HEK293 (cell line): ENCODE data around the gene RECK.

Experiments
- CTCF ChIA-PET: fragments of 350-600 bp; formaldehyde crosslinking; extraction: SDS; loops from one replicate; lab custom pipeline; 2021; ENCODE audit warnings: antibody characterized with exemption; lab: Yijun Ruan, JAX
- POLR2A ChIA-PET: fragments of 300-600 bp; formaldehyde crosslinking; extraction: SDS; loops from one replicate; lab custom pipeline; 2020; ENCODE audit warnings: antibody characterized with exemption, inconsistent platforms; lab: Yijun Ruan, JAX
- H3K27ac ChIP-seq: fragments of 200-500 bp; sonication (Bioruptor generic); 2 replicates; pipeline ENCODE4 v1.5.1; 2014; ENCODE audit warnings: low read depth, low read length, control low read depth, inconsistent platforms; ENCODE audit errors: extremely low read depth
- H3K36me3 ChIP-seq, 2 experiments: fragments of 200-500 bp in 1 of 2; sonication (Bioruptor generic) in 1 of 2; 1 replicate in 1 of 2; 2 replicates in 1 of 2; pipeline ENCODE4 v1.5.1; 2014 to 2017; ENCODE audit warnings: inconsistent platforms in 2 of 2, low read length in 2 of 2; ENCODE audit not compliant: control insufficient read depth in 2 of 2, insufficient read depth in 1 of 2
- H3K4me1 ChIP-seq: fragments of 200-500 bp; sonication (Bioruptor generic); 2 replicates; pipeline ENCODE4 v1.5.1; 2014; ENCODE audit warnings: mild to moderate bottlenecking, low read length, inconsistent platforms; ENCODE audit not compliant: control insufficient read depth, insufficient read depth
- H3K4me3 ChIP-seq: 2 replicates; pipeline ENCODE4 v1.5.1; 2011; ENCODE audit warnings: low read depth, mild to moderate bottlenecking, control low read depth, low read length, moderate library complexity
- H3K9me3 ChIP-seq: fragments of 200-500 bp; sonication (Bioruptor generic); 2 replicates; pipeline ENCODE4 v1.5.1; 2014; ENCODE audit warnings: low read depth, low read length, inconsistent platforms; ENCODE audit not compliant: control insufficient read depth, insufficient read depth
- ATF2 ChIP-seq: fragments of 450-650 bp; formaldehyde crosslinking; IDR thresholded peaks from 2 replicates; pipeline ENCODE4 v1.5.1; 2016; ENCODE audit warnings: missing biosample characterization, missing genetic modification characterization, low read depth
- FEZF1 ChIP-seq: fragments of 450-650 bp; formaldehyde crosslinking; IDR thresholded peaks from 2 replicates; pipeline ENCODE4 v1.5.1; 2016; ENCODE audit warnings: missing biosample characterization, missing genetic modification characterization
- GLIS1 ChIP-seq: fragments of 450-650 bp; formaldehyde crosslinking; IDR thresholded peaks from 2 replicates; pipeline ENCODE4 v1.5.1; 2016; ENCODE audit warnings: missing biosample characterization, missing genetic modification characterization
- HOXA7 ChIP-seq: sonication (generic); formaldehyde crosslinking; IDR thresholded peaks from 2 replicates; pipeline ENCODE4 v1.8.1; 2022; ENCODE audit warnings: missing genetic modification reagents, borderline replicate concordance
- KLF1 ChIP-seq: fragments of 450-650 bp; formaldehyde crosslinking; IDR thresholded peaks from 2 replicates; pipeline ENCODE4 v1.5.1; 2016; ENCODE audit warnings: missing biosample characterization, missing genetic modification characterization
- PRDM4 ChIP-seq: fragments of 450-650 bp; formaldehyde crosslinking; IDR thresholded peaks from 2 replicates; pipeline ENCODE4 v1.5.1; 2017; ENCODE audit warnings: missing biosample characterization, missing genetic modification characterization
- PRDM6 ChIP-seq: fragments of 450-650 bp; formaldehyde crosslinking; IDR thresholded peaks from 2 replicates; pipeline ENCODE4 v1.5.1; 2017; ENCODE audit warnings: missing biosample characterization, missing genetic modification characterization
- SETDB1 ChIP-seq: IDR thresholded peaks from one replicate; pipeline ENCODE4 v1.6.1; 2017; ENCODE audit warnings: mild to moderate bottlenecking, low read length, moderate library complexity, mixed read lengths; ENCODE audit not compliant: insufficient read length
- ZBTB1 ChIP-seq: fragments of 450-650 bp; formaldehyde crosslinking; IDR thresholded peaks from 2 replicates; pipeline ENCODE4 v1.5.1; 2016; ENCODE audit warnings: missing biosample characterization, missing genetic modification characterization
- ZBTB20 ChIP-seq: fragments of 450-650 bp; formaldehyde crosslinking; IDR thresholded peaks from 2 replicates; pipeline ENCODE4 v1.5.1; 2016; ENCODE audit warnings: missing biosample characterization, missing genetic modification characterization
- ZBTB48 ChIP-seq: fragments of 450-650 bp; formaldehyde crosslinking; IDR thresholded peaks from 2 replicates; pipeline ENCODE4 v1.5.1; 2016; ENCODE audit warnings: missing biosample characterization, missing genetic modification characterization
- ZEB2 ChIP-seq: fragments of 450-650 bp; formaldehyde crosslinking; IDR thresholded peaks from 2 replicates; pipeline ENCODE4 v1.5.1; 2016; ENCODE audit warnings: missing biosample characterization, missing genetic modification characterization
- ZNF26 ChIP-seq: fragments of 450-650 bp; formaldehyde crosslinking; IDR thresholded peaks from 2 replicates; pipeline ENCODE4 v1.5.1; 2016; ENCODE audit warnings: missing biosample characterization, missing genetic modification characterization
- ZNF354C ChIP-seq: fragments of 450-650 bp; formaldehyde crosslinking; IDR thresholded peaks from 2 replicates; pipeline ENCODE4 v1.5.1; 2016; ENCODE audit warnings: missing biosample characterization, missing genetic modification characterization, low read depth, borderline replicate concordance
- ZNF398 ChIP-seq: fragments of 450-650 bp; formaldehyde crosslinking; IDR thresholded peaks from 2 replicates; pipeline ENCODE4 v1.5.1; 2017; ENCODE audit warnings: missing biosample characterization, missing genetic modification characterization
- ZNF426 ChIP-seq: fragments of 450-650 bp; formaldehyde crosslinking; IDR thresholded peaks from 2 replicates; pipeline ENCODE4 v1.5.1; 2017; ENCODE audit warnings: missing biosample characterization, missing genetic modification characterization, mild to moderate bottlenecking, inconsistent platforms, moderate library complexity
- ZNF449 ChIP-seq: fragments of 450-650 bp; formaldehyde crosslinking; IDR thresholded peaks from 2 replicates; pipeline ENCODE4 v1.5.1; 2017; ENCODE audit warnings: missing biosample characterization, mild to moderate bottlenecking, missing genetic modification characterization, moderate library complexity
- ZNF473 ChIP-seq: fragments of 450-650 bp; formaldehyde crosslinking; IDR thresholded peaks from 2 replicates; pipeline ENCODE4 v1.5.1; 2017; ENCODE audit warnings: missing biosample characterization, missing genetic modification characterization
- ZNF529 ChIP-seq: fragments of 450-650 bp; formaldehyde crosslinking; IDR thresholded peaks from 2 replicates; pipeline ENCODE4 v1.5.1; 2017; ENCODE audit warnings: missing genetic modification characterization, missing biosample characterization; ENCODE audit not compliant: insufficient replicate concordance
- ZNF530 ChIP-seq: fragments of 450-650 bp; formaldehyde crosslinking; IDR thresholded peaks from 2 replicates; pipeline ENCODE4 v1.5.1; 2016; ENCODE audit warnings: low read depth, missing biosample characterization, missing genetic modification characterization
- ZNF670 ChIP-seq: fragments of 450-650 bp; formaldehyde crosslinking; IDR thresholded peaks from 2 replicates; pipeline ENCODE4 v1.5.1; 2016; ENCODE audit warnings: missing biosample characterization, missing genetic modification characterization, low read depth
- ZNF747 ChIP-seq: fragments of 450-650 bp; formaldehyde crosslinking; IDR thresholded peaks from 2 replicates; pipeline ENCODE4 v1.5.1; 2016; ENCODE audit warnings: missing biosample characterization, missing genetic modification characterization
- ZSCAN18 ChIP-seq: fragments of 450-650 bp; formaldehyde crosslinking; IDR thresholded peaks from 2 replicates; pipeline ENCODE4 v1.5.1; 2016; ENCODE audit warnings: missing biosample characterization, missing genetic modification characterization

Gene RECK

GRCh38 chr9:36166168-36166927 is 129.6 kb downstream of the RECK start:
- peaks cover 4% of the 10 kb centered on the region; the same call in 1 of the 2 replicates for H3K4me1 ChIP-seq
- H3K4me3 ChIP-seq = peak overlapping the region; percentile 21; the same call in 1 of the 2 replicates
- H3K9me3 ChIP-seq = no peaks in the 10 kb centered on the region
- H3K27ac ChIP-seq = no peak overlapping the region
- ChIA-PET CTCF (interaction anchor here (0.6 to 8.2 kb wide), 33 partner anchors 10 to 1245 kb away, joined by 3 to 172 read pairs (median 5); partner anchors contain the start of genes CLTA and GLIPR2), POLR2A (interaction anchor here (0.7 to 1.6 kb wide), 7 partner anchors 23 to 756 kb away, joined by 3 to 7 read pairs (median 3); partner anchors contain the start of genes CLTA and GLIPR2)
- H3K36me3 ChIP-seq = no peaks in the 10 kb centered on the region
- no peak for TF ChIP-seq FEZF1 (tag by site-specific recombination)
- TF ChIP-seq ZNF354C (tag by site-specific recombination) = no peak
- no peak for TF ChIP-seq ZNF670 (tag by site-specific recombination)
- TF ChIP-seq ZNF529 (tag by site-specific recombination) = no peak
- TF ChIP-seq ZBTB48 (tag by site-specific recombination) = no peak
- TF ChIP-seq ZBTB1 (tag by site-specific recombination) = no peak
- TF ChIP-seq ZNF473 (tag by site-specific recombination) = no peak
- no peak for TF ChIP-seq ZNF449 (tag by site-specific recombination)
- TF ChIP-seq ZEB2 = 0 out of 2 replicates have a peak, but pooled peaks have one; percentile 34
- no peak for TF ChIP-seq ZSCAN18 (tag by site-specific recombination)
- TF ChIP-seq PRDM4 (tag by site-specific recombination) = no peak
- TF ChIP-seq KLF1 (tag by site-specific recombination) = peak; percentile 20; the same call in 1 of the 2 replicates
- no peak for TF ChIP-seq HOXA7 (CRISPR knock-in tag)
- no peak for TF ChIP-seq ATF2
- no peak for TF ChIP-seq ZNF530 (tag by site-specific recombination)
- no peak for TF ChIP-seq GLIS1
- no peak for TF ChIP-seq SETDB1
- no peak for TF ChIP-seq ZNF426 (tag by site-specific recombination)
- TF ChIP-seq PRDM6 (tag by site-specific recombination) = no peak
- TF ChIP-seq ZNF26 (tag by site-specific recombination) = no peak
- no peak for TF ChIP-seq ZNF398 (tag by site-specific recombination)
- TF ChIP-seq ZNF747 (tag by site-specific recombination) = no peak
- no peak for TF ChIP-seq ZBTB20 (tag by site-specific recombination)
